Hindlimb muscle (tissue), 1 donor: Measurements from ENCODE around the gene CAMK1D. TPM values are rescaled to one million over a fixed set of nuclear protein-coding genes. Genes with fewer than 3 reads are reported as not detected.
"Not testable (repeated sequence)": the region's sequence is repeated elsewhere in the genome, so short reads cannot be mapped to it uniquely, and the experiment has no call there.

Source experiments
- DNase-seq: peaks from one replicate; pipeline ENCODE4 v3.0.0-alpha.2; 2013
- polyA plus RNA-seq: library from polyadenylated mRNA; unstranded; fragments of 120-200 nt; gene quantifications from one replicate; pipeline ENCODE4 v1.2.1, GENCODE V29; 2013; ENCODE audit not compliant: insufficient read length

The CAMK1D gene
- polyA plus RNA-seq, 1 donor = 2.9 TPM

GRCh38 chr10:12526311-12526710 is 177.0 kb downstream of the CAMK1D start:
- no peak for DNase-seq

GRCh38 chr10:12529976-12530375 is 180.6 kb downstream of the CAMK1D start:
- DNase-seq = peak; percentile 32

- no peak for DNase-seq
Observed at GRCh38 chr10:12531305-12532220, 182.2 kb downstream of the CAMK1D start.

GRCh38 chr10:12533151-12533550 is 183.8 kb downstream of the CAMK1D start:
- no peak for DNase-seq

DNA sequence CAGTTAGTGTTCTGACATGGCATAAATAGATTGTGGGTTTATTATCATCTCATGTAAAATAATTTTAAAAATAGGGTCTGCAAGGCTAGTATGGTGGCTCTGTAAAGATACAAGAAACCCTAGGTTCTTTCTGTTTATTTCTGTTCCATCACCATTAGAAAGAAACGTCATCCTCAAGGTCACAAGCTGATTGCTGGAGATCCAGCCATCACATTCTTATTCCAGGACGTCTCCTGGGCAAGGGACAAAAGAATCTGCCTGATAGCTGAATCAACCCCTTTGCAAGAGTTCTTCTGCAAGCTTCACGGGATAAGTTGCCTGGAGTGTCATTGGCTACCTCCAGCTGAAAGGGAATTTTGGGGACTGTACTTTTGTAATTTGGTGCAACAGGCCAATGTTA is 184.4 kb downstream of the CAMK1D start:
- DNase-seq = no peak

- no peak for DNase-seq
Observed at GRCh38 chr10:12534824-12535223, 185.5 kb downstream of the CAMK1D start.

- DNase-seq = no peak
Observed at GRCh38 chr10:12535656-12536055, 186.3 kb downstream of the CAMK1D start.

- no peak for DNase-seq
Observed at GRCh38 chr10:12538491-12538995, 189.2 kb downstream of the CAMK1D start.

GRCh38 chr10:12539350-12540164 is 190.2 kb downstream of the CAMK1D start:
- DNase-seq = no peak

DNA sequence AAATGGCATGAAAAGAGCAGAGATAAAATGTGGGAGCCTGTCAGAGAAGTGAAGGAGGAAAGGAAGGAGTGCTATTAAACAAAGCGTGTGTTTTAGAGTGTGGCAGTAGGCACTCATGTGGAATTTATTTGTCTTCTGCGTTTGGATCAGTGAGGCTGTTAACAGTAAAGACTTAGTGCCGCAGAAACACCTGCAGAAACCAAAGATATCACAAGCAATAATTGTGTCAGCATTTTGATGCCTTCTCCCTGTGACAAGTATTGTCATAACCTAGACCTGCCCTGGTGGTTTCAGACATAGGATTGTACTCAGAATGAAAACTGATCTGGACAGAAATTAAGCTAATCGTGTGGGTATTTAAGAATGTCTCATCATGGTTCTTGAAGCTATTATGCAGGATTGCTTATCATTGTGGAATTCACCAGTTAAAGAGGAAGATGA is 191.0 kb downstream of the CAMK1D start:
- no peak for DNase-seq

- DNase-seq = no peak
Observed at GRCh38 chr10:12541446-12542067, 192.2 kb downstream of the CAMK1D start.

DNA sequence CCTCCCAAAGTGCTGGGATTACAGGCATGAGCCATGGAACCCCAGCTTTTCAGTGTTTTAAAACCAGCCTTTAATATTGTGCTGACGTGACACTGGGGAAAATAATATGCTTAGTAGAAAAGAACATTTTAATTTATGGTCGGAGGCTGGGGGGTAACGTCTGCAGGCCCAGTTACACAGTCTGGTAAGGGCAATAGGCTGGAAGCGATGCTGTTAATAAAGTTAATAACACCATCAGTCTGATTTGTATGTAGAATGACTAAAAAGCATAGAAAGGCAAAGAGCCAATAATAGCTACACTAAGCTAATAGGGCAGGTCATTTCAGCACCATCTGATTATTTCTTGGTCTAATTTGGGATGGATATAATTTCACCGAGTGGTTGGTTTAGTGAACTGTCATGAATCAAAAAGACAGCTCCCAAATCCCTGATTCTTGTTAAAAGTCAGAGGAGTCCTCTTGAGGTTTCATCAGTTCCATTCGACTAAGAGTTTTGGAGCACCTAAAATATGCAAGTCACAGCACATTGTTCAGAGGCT is 192.9 kb downstream of the CAMK1D start:
- no peak for DNase-seq

GRCh38 chr10:12543589-12543988 is 194.2 kb downstream of the CAMK1D start:
- no peak for DNase-seq

- not testable (repeated sequence) for DNase-seq
Observed at GRCh38 chr10:12546160-12546802, 196.9 kb downstream of the CAMK1D start.

- DNase-seq = no peak
Observed at GRCh38 chr10:12547301-12547771, 198.0 kb downstream of the CAMK1D start.

DNA sequence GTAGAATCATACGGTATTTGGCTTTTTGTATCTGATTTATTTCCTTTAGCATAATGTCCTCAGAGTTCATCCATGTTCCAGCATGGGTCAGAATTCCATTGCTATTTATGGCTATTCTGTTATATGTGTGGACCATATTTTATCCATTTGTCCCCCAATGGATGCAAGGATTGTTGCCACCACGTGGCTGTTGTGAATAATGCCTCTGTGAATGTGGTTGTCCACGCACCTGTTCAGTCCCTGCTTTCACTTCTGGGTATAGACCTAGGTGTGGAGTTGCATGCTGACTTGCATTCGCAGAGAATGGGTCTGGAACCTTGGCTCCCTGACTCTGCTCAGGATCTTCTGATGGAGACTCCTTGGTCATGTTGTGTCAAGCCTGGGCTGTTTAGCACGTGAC is 199.9 kb downstream of the CAMK1D start:
- DNase-seq = no peak

- no peak for DNase-seq
Observed at GRCh38 chr10:12550994-12551393, 201.6 kb downstream of the CAMK1D start.

DNA sequence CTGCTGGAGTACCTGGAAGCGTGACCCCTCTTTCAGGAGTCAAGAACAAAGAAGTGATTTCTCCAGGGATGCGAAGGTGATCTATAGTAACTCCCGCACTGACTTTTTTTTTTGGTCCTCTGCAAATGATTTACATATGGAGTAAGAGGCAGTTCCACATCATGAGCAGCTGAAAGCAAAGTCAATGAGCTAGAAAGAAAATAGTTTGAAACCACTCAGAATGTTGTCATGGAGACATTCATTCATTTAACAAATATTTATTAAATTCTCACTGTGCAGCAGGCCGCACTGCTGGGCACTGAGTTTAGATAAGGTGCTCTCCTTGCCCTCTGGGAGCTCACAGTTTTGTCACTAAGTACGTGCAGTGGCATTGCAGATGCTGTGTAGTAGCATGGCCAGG is 206.7 kb downstream of the CAMK1D start:
- no peak for DNase-seq

DNA sequence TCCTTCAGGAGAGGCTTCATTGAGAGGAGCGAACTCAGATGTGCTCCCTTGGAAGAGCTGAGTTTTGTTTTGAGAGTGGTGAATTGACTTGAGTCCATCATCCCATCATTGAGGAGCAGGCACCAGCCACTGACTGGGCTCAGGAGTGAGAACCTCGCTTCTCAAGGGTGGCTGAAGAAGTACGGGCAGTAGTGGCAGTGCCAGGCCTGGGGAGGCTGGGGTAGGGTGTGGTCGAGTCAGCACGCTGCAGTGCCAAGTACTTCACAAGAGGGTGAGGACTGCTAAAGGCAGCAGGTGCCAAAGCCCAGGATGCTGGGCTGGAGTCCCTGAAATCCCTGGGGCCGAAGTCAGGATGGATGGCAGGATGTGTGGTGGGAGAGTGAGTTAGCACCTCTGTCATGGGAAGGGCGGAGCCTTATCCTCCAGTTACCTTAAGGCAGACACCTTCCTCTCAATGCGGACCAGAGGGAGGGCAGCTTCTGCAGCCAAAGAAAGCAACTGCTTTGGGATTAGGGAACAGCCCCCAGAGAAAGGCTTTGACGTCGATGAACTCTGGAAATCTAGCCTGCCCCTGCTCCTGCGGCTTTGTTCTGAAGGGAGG is 210.3 kb downstream of the CAMK1D start:
- no peak for DNase-seq

DNA sequence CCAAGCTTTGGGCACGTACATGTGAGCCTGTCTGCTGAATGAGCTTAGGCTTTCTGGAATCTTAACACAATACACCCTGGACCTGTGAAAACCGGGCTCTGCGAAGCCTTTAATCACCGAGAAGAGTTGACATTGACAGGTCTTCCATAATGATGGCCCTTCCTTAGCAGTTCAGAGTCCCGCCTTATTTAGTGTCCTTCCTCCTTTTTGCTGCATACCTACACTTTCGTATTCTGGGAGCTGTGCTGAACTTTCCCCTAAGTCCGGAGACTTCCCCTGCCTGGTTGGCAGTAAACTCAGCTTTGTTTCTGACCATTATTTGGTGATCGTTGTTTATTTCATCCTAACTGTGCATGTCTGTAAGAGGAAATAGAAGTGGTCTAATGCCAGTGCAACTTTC is 212.0 kb downstream of the CAMK1D start:
- no peak for DNase-seq

- no peak for DNase-seq
Observed at GRCh38 chr10:12561720-12562119, 212.4 kb downstream of the CAMK1D start.
